KMS-11 (cell line): ENCODE results near the gene RALBP1.

Source experiments
- H2AFZ ChIP-seq: fragments of 200-600 bp; sonication (generic); 2 replicates; pipeline ENCODE4 v1.6.1; 2016; ENCODE audit warnings: antibody characterized with exemption, mixed run types, low read depth
- H3K27ac ChIP-seq: fragments of 200-600 bp; sonication (generic); 2 replicates; pipeline ENCODE4 v1.6.1; 2016; ENCODE audit warnings: mild to moderate bottlenecking, mixed run types
- H3K27me3 ChIP-seq: fragments of 200-600 bp; sonication (generic); 2 replicates; pipeline ENCODE4 v1.6.1; 2017; ENCODE audit warnings: mild to moderate bottlenecking, low read depth, mixed run types, moderate library complexity; ENCODE audit not compliant: insufficient read depth
- H3K36me3 ChIP-seq: fragments of 200-600 bp; sonication (generic); 2 replicates; pipeline ENCODE4 v1.6.1; 2017; ENCODE audit warnings: mild to moderate bottlenecking, mixed run types; ENCODE audit not compliant: insufficient read depth
- H3K4me1 ChIP-seq: fragments of 200-600 bp; sonication (generic); 2 replicates; pipeline ENCODE4 v1.6.1; 2016; ENCODE audit warnings: mild to moderate bottlenecking, low read depth, mixed run types; ENCODE audit not compliant: poor library complexity, severe bottlenecking
- H3K4me2 ChIP-seq: fragments of 200-600 bp; sonication (generic); 2 replicates; pipeline ENCODE4 v1.7.0; 2016; ENCODE audit warnings: mild to moderate bottlenecking, mixed run types
- H3K4me3 ChIP-seq: fragments of 200-600 bp; sonication (generic); IDR thresholded peaks from 2 replicates; pipeline ENCODE4 v1.6.1; 2017; ENCODE audit warnings: low read depth, low read length, mixed read lengths; ENCODE audit not compliant: insufficient read depth
- H3K79me2 ChIP-seq: fragments of 200-600 bp; sonication (generic); 2 replicates; pipeline ENCODE4 v1.6.1; 2016; ENCODE audit warnings: low read depth, mixed run types; ENCODE audit not compliant: insufficient read depth
- H3K9ac ChIP-seq: fragments of 200-600 bp; sonication (generic); 2 replicates; pipeline ENCODE4 v1.6.1; 2016; ENCODE audit warnings: mild to moderate bottlenecking, mixed run types
- H4K20me1 ChIP-seq: fragments of 200-600 bp; sonication (generic); 2 replicates; pipeline ENCODE4 v1.6.1; 2016; ENCODE audit warnings: mild to moderate bottlenecking, mixed run types; ENCODE audit not compliant: insufficient read depth
- TF ChIP-seq, protein P1 (sequence below): fragments of 200-600 bp; sonication (generic); conservative IDR thresholded peaks from 2 replicates; pipeline ENCODE4 v1.6.1; 2017; ENCODE audit warnings: low read depth, mild to moderate bottlenecking, antibody characterized with exemption, low read length, moderate library complexity, mixed read lengths

The RALBP1 gene

DNA sequence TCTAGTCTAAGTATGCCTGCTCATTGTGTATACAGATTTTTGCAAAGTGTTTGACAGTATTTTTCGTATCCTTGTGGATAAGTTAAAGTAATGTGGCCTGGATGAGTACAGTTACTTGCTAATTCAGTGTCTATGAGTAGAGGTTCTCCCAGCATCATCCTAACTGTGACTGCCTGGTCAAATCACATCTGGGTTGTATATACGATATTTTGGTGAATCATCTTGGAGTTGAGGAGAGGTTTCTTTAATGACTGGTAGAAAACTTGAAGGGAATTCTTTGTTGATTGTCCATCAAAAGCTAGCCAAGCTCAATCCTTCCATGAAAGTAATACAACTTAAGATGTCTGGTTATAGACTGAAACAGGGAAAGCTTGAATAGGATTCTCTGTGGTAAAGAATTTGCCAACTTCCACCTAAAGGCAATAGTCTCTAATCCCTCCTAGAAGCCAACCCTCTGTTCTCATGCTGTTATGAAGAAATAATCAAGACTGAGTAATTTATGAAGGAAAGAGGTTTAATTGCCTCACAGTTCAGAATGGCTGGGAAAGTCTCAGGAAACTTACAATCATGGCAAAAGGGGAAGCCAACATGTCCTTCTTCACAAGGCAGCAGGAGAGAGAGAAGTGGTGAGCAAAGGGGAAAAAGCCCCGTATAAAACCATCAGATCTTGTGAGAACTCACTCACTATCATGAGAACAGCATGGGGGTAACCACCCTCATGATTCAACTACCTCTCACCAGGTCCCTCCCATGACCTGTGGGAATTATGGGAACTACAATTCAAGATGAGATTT is 19.4 kb upstream of the RALBP1 start:
- Histone ChIP-seq H4K20me1 (no peaks in the 10 kb centered on the region), H3K79me2 (no peaks in the 10 kb centered on the region), H3K4me3 (no peak overlapping the region), H2AFZ (no peak overlapping the region), H3K4me1 (no peaks in the 10 kb centered on the region), H3K36me3 (no peaks in the 10 kb centered on the region), H3K27ac (no peak overlapping the region), H3K9ac (no peak overlapping the region), H3K4me2 (no peak overlapping the region), H3K27me3 (no peaks in the 10 kb centered on the region)
- TF ChIP-seq, protein P1, sequence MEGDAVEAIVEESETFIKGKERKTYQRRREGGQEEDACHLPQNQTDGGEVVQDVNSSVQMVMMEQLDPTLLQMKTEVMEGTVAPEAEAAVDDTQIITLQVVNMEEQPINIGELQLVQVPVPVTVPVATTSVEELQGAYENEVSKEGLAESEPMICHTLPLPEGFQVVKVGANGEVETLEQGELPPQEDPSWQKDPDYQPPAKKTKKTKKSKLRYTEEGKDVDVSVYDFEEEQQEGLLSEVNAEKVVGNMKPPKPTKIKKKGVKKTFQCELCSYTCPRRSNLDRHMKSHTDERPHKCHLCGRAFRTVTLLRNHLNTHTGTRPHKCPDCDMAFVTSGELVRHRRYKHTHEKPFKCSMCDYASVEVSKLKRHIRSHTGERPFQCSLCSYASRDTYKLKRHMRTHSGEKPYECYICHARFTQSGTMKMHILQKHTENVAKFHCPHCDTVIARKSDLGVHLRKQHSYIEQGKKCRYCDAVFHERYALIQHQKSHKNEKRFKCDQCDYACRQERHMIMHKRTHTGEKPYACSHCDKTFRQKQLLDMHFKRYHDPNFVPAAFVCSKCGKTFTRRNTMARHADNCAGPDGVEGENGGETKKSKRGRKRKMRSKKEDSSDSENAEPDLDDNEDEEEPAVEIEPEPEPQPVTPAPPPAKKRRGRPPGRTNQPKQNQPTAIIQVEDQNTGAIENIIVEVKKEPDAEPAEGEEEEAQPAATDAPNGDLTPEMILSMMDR, result no peak

DNA sequence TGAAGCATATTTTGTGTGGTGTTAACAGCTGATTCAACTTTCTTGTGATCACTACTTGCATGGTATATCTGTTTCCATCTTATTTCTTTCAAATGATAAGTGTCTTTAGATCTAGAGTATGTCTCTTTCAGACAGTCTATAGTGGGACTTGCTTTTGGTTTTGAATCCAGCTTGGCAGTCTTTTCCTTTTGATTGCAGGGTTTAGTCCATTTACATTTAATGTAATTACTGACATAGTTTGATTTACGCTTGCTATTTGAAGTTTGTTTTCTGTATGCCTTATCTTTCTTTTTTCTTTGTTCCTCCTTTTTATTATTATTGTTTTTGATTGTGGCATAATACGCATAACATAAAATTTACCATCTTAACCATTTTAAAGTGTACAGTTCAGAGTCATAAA is 9.2 kb upstream of the RALBP1 start:
- TF ChIP-seq, protein P1, result no peak
- Histone ChIP-seq H3K4me3 (no peak overlapping the region), H3K9ac (no peak overlapping the region), H3K4me1 (no peaks in the 10 kb centered on the region), H3K4me2 (no peak overlapping the region), H3K27me3 (no peaks in the 10 kb centered on the region), H3K79me2 (no peaks in the 10 kb centered on the region), H3K27ac (no peak overlapping the region), H3K36me3 (no peaks in the 10 kb centered on the region), H4K20me1 (no peaks in the 10 kb centered on the region), H2AFZ (no peak overlapping the region)

DNA sequence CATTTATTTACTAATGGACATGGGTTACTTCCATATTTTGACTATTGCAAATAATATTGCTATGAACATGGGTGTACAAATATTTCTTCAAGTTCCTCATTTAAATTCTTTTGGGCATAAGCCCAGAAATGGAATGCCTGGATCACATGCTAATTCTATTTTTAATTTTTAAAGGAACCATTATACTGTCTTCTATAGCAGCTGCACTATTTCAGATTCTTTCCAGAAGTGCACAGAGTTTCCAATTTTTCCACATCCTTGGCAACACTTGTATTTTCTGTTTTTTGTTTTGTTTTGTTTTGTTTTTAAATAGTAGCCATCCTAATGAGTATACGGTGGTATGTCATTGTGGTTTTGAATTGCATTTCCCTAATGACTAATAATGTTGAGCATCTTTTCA is 8.5 kb upstream of the RALBP1 start:
- Histone ChIP-seq H2AFZ (no peak overlapping the region), H3K9ac (no peak overlapping the region), H3K4me1 (no peaks in the 10 kb centered on the region), H3K36me3 (no peaks in the 10 kb centered on the region), H3K27me3 (no peaks in the 10 kb centered on the region), H4K20me1 (no peaks in the 10 kb centered on the region), H3K4me2 (no peak overlapping the region), H3K79me2 (no peaks in the 10 kb centered on the region), H3K27ac (no peak overlapping the region), H3K4me3 (no peak overlapping the region)
- TF ChIP-seq, protein P1, result no peak

DNA sequence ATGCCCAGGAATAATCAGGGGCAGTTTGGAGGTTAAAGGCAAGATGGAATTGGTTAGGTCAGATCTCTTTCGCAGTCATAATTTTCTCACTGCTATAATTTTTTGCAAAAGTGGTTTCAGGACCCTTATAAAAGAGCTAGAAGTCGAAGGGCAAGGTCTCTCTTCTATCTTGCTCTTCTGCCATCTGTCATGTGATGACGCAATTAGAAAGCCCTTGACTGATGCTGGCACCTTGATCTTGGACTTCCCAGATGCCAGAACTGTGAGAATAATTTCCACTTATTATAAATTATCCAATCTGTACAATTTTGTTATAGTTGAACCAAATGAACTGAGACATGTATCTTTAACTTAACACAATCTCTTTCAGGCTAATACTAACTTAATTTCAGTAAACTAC is 6.3 kb upstream of the RALBP1 start:
- Histone ChIP-seq H4K20me1 (no peaks in the 10 kb centered on the region), H3K9ac (no peak overlapping the region), H3K36me3 (no peaks in the 10 kb centered on the region), H2AFZ (no peak overlapping the region), H3K27ac (no peak overlapping the region), H3K27me3 (no peaks in the 10 kb centered on the region), H3K79me2 (no peaks in the 10 kb centered on the region), H3K4me3 (no peak overlapping the region), H3K4me2 (no peak overlapping the region), H3K4me1 (no peaks in the 10 kb centered on the region)
- TF ChIP-seq, protein P1, result no peak
